Astrocyte (in vitro differentiated cells and primary cell): ENCODE results near the gene IL4R.

ENCODE experiments used
- CTCF ChIP-seq: IDR thresholded peaks from 2 replicates; pipeline ENCODE4 v1.5.1; 2011; ENCODE audit warnings: low read depth, mild to moderate bottlenecking, inconsistent platforms, low read length, moderate library complexity; ENCODE audit not compliant: insufficient read depth
- EZH2 ChIP-seq: IDR thresholded peaks from 2 replicates; pipeline ENCODE4 v1.6.1; 2012; ENCODE audit warnings: mild to moderate bottlenecking, low read length, inconsistent platforms; ENCODE audit not compliant: insufficient read depth

DNA sequence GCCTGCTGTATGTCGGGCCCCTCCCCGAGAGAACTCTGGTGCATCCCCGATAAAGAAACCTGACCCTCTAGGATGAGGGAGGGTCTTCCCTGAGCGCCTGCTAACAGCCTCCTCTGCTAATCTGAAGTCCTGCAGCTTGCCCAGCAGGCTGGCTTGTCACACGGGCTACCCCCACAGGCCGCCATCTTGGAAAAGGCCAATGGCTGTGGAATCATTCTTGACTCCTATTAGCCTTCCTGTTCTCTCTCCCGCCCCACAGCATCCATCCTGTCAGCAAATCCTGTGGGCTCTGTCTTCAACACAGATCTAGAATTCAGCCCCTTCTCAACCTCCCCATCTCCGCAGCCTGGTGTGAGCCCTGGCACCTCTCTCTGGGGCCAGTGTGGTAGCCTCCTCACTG is 12.0 kb downstream of the IL4R start:
- TF ChIP-seq CTCF (no peak), EZH2 (no peak)
